Lung (tissue), 12 donors: ENCODE measurements around the gene TUG1. TPM values are rescaled to one million over a fixed set of nuclear protein-coding genes. Genes with fewer than 3 reads are reported as not detected.
A peak's percentile ranks its signal among the peaks of the same experiment; 100 is the strongest.

Experiments
- ATAC-seq: fragments of 200-7000 bp; cut with Tn5 transposase; one replicate; pipeline ENCODE4 v1.9.1; 2020; ENCODE audit warnings: moderate number of reproducible peaks; ENCODE audit not compliant: insufficient read depth, low FRiP score
- DNase-seq, 3 donors: peaks; one replicate each; pipeline ENCODE4 v3.0.0-alpha.2; 2013 to 2017
- H3K27ac ChIP-seq, 2 donors: one replicate each; pipeline ENCODE4 v1.5.1; 2013; ENCODE audit warnings: mild to moderate bottlenecking in 2 of 2, moderate library complexity in 2 of 2, control low read depth in 1 of 2, inconsistent platforms in 1 of 2, low read depth in 1 of 2, low read length in 1 of 2
- H3K27me3 ChIP-seq, 3 donors: one replicate each; pipeline ENCODE4 v1.5.1; 2013; ENCODE audit warnings: low read length in 2 of 3; ENCODE audit not compliant: control insufficient read depth in 3 of 3, insufficient read depth in 3 of 3
- H3K36me3 ChIP-seq, 4 donors: one replicate each; pipeline ENCODE4 v1.5.1; 2013; ENCODE audit warnings: low read length in 4 of 4, mild to moderate bottlenecking in 1 of 4, moderate library complexity in 1 of 4; ENCODE audit not compliant: control insufficient read depth in 4 of 4, insufficient read depth in 4 of 4
- H3K4me1 ChIP-seq, 5 donors: one replicate each; pipeline ENCODE4 v1.5.1; 2013; ENCODE audit warnings: low read length in 5 of 5, mild to moderate bottlenecking in 2 of 5, moderate library complexity in 1 of 5; ENCODE audit not compliant: control insufficient read depth in 5 of 5, insufficient read depth in 5 of 5
- H3K4me3 ChIP-seq: one replicate; pipeline ENCODE4 v1.5.1; 2013; ENCODE audit warnings: mild to moderate bottlenecking, control low read depth, moderate library complexity
- H3K9ac ChIP-seq, 2 donors: one replicate each; pipeline ENCODE4 v1.5.1; 2013; ENCODE audit warnings: low read length in 2 of 2, control low read depth in 1 of 2; ENCODE audit not compliant: insufficient read depth in 1 of 2
- H3K9me3 ChIP-seq, 4 donors: one replicate each; pipeline ENCODE4 v1.5.1; 2013; ENCODE audit warnings: low read length in 3 of 4, mild to moderate bottlenecking in 1 of 4, moderate library complexity in 1 of 4; ENCODE audit not compliant: control insufficient read depth in 4 of 4, insufficient read depth in 3 of 4
- CTCF ChIP-seq: IDR thresholded peaks from 2 replicates; pipeline ENCODE4 v1.5.1; 2012; ENCODE audit warnings: mild to moderate bottlenecking; ENCODE audit errors: control extremely low read depth, extremely low read depth
- WGBS, 2 donors: extraction: QIAGEN DNeasy Blood & Tissue Kit; methylation state at CpG; one replicate each; pipeline ENCODE4 v1.1.7; 2013; 5-methylcytosine and 5-hydroxymethylcytosine counted together
- polyA plus RNA-seq, 2 donors: library from polyadenylated mRNA; stranded (reverse); fragments of 200-250 nt; gene quantifications; one replicate each; pipeline ENCODE4 v1.2.1, GENCODE V29; 2013
- total RNA-seq, 2 donors: library from RNA; depleted of rRNA in 1 of 2; stranded (reverse); fragments of >200 nt in 1 of 2; gene quantifications; one replicate each; pipeline ENCODE4 v1.2.1, GENCODE V29; 2014 to 2021
- donor health status: control.
- donor health status: control.
- donor health status: Bipolar disorder and iron deficiency.
- donor health status: healthy.
- donor health status: DM: yes; HTN: yes; CAD: no.

Gene TUG1
- total and polyA plus RNA-seq, 4 donors = 24.3 to 147 (median 40.2) TPM

DNA sequence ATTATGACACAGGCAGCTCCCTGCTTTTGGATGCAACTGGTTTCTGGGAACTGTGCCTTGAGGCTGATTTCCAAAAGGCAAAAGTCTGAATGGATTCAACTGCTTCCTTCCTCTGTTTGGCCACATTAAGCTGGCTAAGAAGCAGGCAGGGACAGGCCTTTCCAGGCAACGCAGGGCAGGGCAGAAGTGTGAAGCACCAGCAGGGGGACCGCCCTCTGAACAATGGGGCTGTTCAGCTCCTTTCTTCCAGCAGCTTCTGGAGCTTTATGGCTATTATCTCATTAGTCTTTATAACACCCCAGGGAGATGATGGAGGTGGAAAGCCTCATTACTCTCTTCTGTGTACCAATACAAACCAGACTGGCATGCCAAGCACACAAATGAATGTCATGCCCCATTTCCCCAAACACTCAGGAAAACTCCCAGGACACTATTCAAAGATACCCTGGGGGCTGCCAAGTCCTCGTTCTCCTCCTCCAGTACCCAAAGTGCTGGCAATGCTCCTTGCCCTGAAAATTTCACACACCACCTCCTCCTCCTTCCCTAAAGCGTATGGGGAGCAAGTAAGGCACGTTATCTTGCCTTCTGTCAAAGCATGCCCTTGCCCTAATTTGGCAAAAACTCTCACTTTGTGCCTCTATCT, 21.8 kb upstream of the TUG1 start:
- H3K4me1 ChIP-seq = peaks cover 0 to 3% (median 0%) of the 10 kb centered on the region in 5 donors
- H3K9me3 ChIP-seq = no peaks in the 10 kb centered on the region
- H3K9ac ChIP-seq = no peak overlapping the region
- 64 to 82% methylated on average over 5 of the region's 5 CpGs for WGBS, 2 donors
- no peaks in the 10 kb centered on the region for H3K27me3 ChIP-seq
- H3K36me3 ChIP-seq = peaks cover 47 to 64% (median 50%) of the 10 kb centered on the region in 4 donors
- no peak for ATAC-seq
- no peak for DNase-seq
- no peak for TF ChIP-seq CTCF
- peak overlapping the region in 1 of 2 donors; percentile 23 for H3K27ac ChIP-seq
- no peak overlapping the region for H3K4me3 ChIP-seq

DNA sequence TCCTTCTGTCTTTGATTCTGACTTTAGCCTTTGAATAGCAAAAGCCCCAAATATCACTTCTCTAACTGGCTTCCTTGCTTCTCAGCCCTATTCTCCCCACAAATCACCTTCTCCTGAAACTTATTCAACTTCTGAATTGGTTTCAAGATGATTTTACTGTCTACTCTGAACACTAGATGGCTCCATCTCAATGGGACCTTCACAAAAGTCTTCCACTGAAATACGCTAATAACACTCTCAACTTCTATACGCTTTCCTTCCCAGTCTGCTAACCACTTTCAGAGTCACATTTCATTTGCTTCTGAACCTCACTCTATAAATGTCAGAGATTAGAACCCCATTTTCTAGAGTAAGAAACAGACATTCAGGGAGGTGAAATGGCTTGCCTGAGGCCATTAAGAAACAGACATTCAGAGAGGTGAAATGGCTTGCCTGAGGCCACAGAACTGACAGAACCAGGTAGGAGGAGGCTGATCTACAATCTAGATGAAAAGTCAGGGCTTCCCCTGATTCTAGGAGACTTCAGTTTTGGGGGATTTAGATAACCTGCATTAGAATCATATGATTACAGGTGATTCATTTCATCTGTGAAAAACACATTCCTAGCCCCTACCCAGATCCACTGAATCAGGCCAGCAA, 21.1 kb upstream of the TUG1 start:
- WGBS, 2 donors = 27 to 47% methylated on average over 2 of the region's 2 CpGs

GRCh38 chr22:30948930-30949342, 20.1 kb upstream of the TUG1 start:
- H3K4me3 ChIP-seq = no peak overlapping the region
- no peak overlapping the region for H3K9ac ChIP-seq
- H3K27ac ChIP-seq = peak overlapping the region in 1 of 2 donors; percentile 8
- peaks cover 0 to 3% (median 0%) of the 10 kb centered on the region in 5 donors for H3K4me1 ChIP-seq
- TF ChIP-seq CTCF = no peak
- H3K27me3 ChIP-seq = no peaks in the 10 kb centered on the region
- H3K36me3 ChIP-seq = peaks cover 43 to 61% (median 52%) of the 10 kb centered on the region in 4 donors
- WGBS, 2 donors = 68 to 82% methylated on average over 3 of the region's 3 CpGs
- no peaks in the 10 kb centered on the region for H3K9me3 ChIP-seq
- DNase-seq (no peak), ATAC-seq (no peak)

More for the DNA sequence above, 21.1 kb upstream of the TUG1 start:
- TF ChIP-seq CTCF = peak; percentile 35
- DNase-seq (peak in 2 of 3 donors; percentile 84 to 86), ATAC-seq (no peak)
- Histone ChIP-seq H3K36me3 (peaks cover 46 to 62% (median 51%) of the 10 kb centered on the region in 4 donors), H3K9ac (no peak overlapping the region), H3K9me3 (no peaks in the 10 kb centered on the region), H3K4me1 (peaks cover 0 to 3% (median 0%) of the 10 kb centered on the region in 5 donors), H3K27me3 (no peaks in the 10 kb centered on the region), H3K4me3 (no peak overlapping the region), H3K27ac (peak overlapping the region in 1 of 2 donors; percentile 23)
